HepG2 (cell line): ENCODE measurements around the gene LIMS2. TPM values are rescaled to one million over a fixed set of nuclear protein-coding genes. Genes with fewer than 3 reads are reported as not detected.

ENCODE experiments used
- BCL6 ChIP-seq: IDR thresholded peaks from 2 replicates; pipeline ENCODE4 v1.6.1; 2016; ENCODE audit warnings: missing genetic modification reagents, missing compliant biosample characterization
- CC2D1A ChIP-seq: sonication (generic); formaldehyde crosslinking; IDR thresholded peaks from 2 replicates; pipeline ENCODE4 v1.8.1; 2023; ENCODE audit warnings: mild to moderate bottlenecking, missing genetic modification reagents
- CTCF ChIP-seq: sonication (generic); formaldehyde crosslinking; IDR thresholded peaks from 2 replicates; pipeline ENCODE4 v1.5.0; 2020; ENCODE audit warnings: mild to moderate bottlenecking, missing genetic modification reagents, moderate library complexity
- ETV5 ChIP-seq: IDR thresholded peaks from 2 replicates; pipeline ENCODE4 v1.6.1; 2018; ENCODE audit warnings: missing biosample characterization, missing genetic modification reagents, inconsistent platforms, borderline replicate concordance
- FOXA1 ChIP-seq, 2 experiments: fragments of 450-650 bp in 1 of 2; sonication (generic) in 1 of 2; formaldehyde crosslinking in 1 of 2; IDR thresholded peaks; 2 replicates each; pipeline versions ENCODE4 v1.4.0 to v1.6.1; 2016 to 2020; ENCODE audit warnings: missing genetic modification reagents in 1 of 2
- HMG20B ChIP-seq: conservative IDR thresholded peaks from 2 replicates; pipeline ENCODE4 v1.6.1; 2016; ENCODE audit warnings: missing genetic modification reagents, missing compliant biosample characterization
- HNF4G ChIP-seq, 2 experiments: sonication (generic) in 1 of 2; formaldehyde crosslinking in 1 of 2; IDR thresholded peaks; 2 replicates each; pipeline versions ENCODE4 v1.4.0 to v1.6.1; 2011 to 2020; ENCODE audit warnings: borderline replicate concordance in 2 of 2, low read depth in 2 of 2, mild to moderate bottlenecking in 2 of 2, low read length in 1 of 2, missing genetic modification reagents in 1 of 2, moderate library complexity in 1 of 2
- KDM4B ChIP-seq: sonication (generic); formaldehyde crosslinking; IDR thresholded peaks from 2 replicates; pipeline ENCODE4 v1.4.0; 2020; ENCODE audit warnings: missing genetic modification reagents
- NR1H2 ChIP-seq: sonication (generic); formaldehyde crosslinking; IDR thresholded peaks from 2 replicates; pipeline ENCODE4 v1.8.1; 2022; ENCODE audit warnings: low read depth, missing genetic modification reagents, borderline replicate concordance
- NR2C2 ChIP-seq: sonication (generic); formaldehyde crosslinking; IDR thresholded peaks from 2 replicates; pipeline ENCODE4 v1.4.0; 2020; ENCODE audit warnings: missing genetic modification reagents, mild to moderate bottlenecking, moderate library complexity, borderline replicate concordance
- SMAD9 ChIP-seq: sonication (generic); formaldehyde crosslinking; IDR thresholded peaks from 2 replicates; pipeline ENCODE4 v1.5.1; 2020; ENCODE audit warnings: mild to moderate bottlenecking, missing genetic modification reagents
- TCF7 ChIP-seq: sonication (generic); IDR thresholded peaks from 2 replicates; pipeline ENCODE4 v1.6.1; 2016; ENCODE audit warnings: antibody characterized with exemption, low read depth
- ZBTB38 ChIP-seq: sonication (generic); formaldehyde crosslinking; IDR thresholded peaks from 2 replicates; pipeline ENCODE4 v1.5.1; 2020; ENCODE audit warnings: mild to moderate bottlenecking, missing genetic modification reagents
- ZBTB39 ChIP-seq: sonication (generic); formaldehyde crosslinking; IDR thresholded peaks from 2 replicates; pipeline ENCODE4 v1.5.0; 2020; ENCODE audit warnings: missing genetic modification reagents
- ZFAT ChIP-seq: sonication (generic); formaldehyde crosslinking; conservative IDR thresholded peaks from 2 replicates; pipeline ENCODE4 v1.8.1; 2023; ENCODE audit warnings: missing genetic modification reagents, inconsistent platforms
- ZNF20 ChIP-seq: sonication (generic); formaldehyde crosslinking; IDR thresholded peaks from 2 replicates; pipeline ENCODE4 v1.4.0; 2020; ENCODE audit warnings: mild to moderate bottlenecking, moderate library complexity, missing genetic modification reagents
- ZNF292 ChIP-seq: sonication (generic); formaldehyde crosslinking; IDR thresholded peaks from 2 replicates; pipeline ENCODE4 v1.8.1; 2022; ENCODE audit warnings: mild to moderate bottlenecking, low read depth, missing genetic modification reagents, borderline replicate concordance
- polyA plus RNA-seq, 8 experiments: library from polyadenylated mRNA; depleted of rRNA in 3 of 8; stranded (reverse) in 7 of 8; unstranded in 1 of 8; fragments of >200 nt; fragmentation: Illumina TruSeq in 4 of 8; extraction: Trizol in 4 of 8; gene quantifications; 2 replicates each; pipeline versions ENCODE4 v1.2.1 to v1.2.3, GENCODE V29; 2011 to 2016; ENCODE audit warnings: low read depth in 4 of 8, missing spikeins in 1 of 8, mixed read lengths in 1 of 8; ENCODE audit not compliant: insufficient read depth in 1 of 8
- total RNA-seq, 5 experiments: library from RNA; depleted of rRNA; stranded (reverse); fragments of >200 nt; fragmentation: Illumina TruSeq; extraction: Trizol; gene quantifications; 2 replicates each; pipeline ENCODE4 v1.2.3, GENCODE V29; 2016; ENCODE audit warnings: low read depth in 1 of 5
- TF ChIP-seq, protein P1 (sequence below): sonication (generic); formaldehyde crosslinking; IDR thresholded peaks from 2 replicates; pipeline ENCODE4 v1.8.0; 2022; ENCODE audit warnings: missing genetic modification reagents, mild to moderate bottlenecking, borderline replicate concordance
- TF ChIP-seq, protein P2 (sequence below): sonication (generic); formaldehyde crosslinking; IDR thresholded peaks from 2 replicates; pipeline ENCODE4 v1.4.0; 2020; ENCODE audit warnings: mild to moderate bottlenecking, missing genetic modification reagents
- TF ChIP-seq, protein P3 (sequence below): IDR thresholded peaks from 2 replicates; pipeline ENCODE4 v1.6.1; 2016; ENCODE audit warnings: low read depth, control low read depth

Gene LIMS2
- total and polyA plus RNA-seq, 2 of the 13 experiments (the other 11 are each of a cell fraction or from before 2014, with no cell fraction given) = 1.0 to 1.9 TPM

DNA sequence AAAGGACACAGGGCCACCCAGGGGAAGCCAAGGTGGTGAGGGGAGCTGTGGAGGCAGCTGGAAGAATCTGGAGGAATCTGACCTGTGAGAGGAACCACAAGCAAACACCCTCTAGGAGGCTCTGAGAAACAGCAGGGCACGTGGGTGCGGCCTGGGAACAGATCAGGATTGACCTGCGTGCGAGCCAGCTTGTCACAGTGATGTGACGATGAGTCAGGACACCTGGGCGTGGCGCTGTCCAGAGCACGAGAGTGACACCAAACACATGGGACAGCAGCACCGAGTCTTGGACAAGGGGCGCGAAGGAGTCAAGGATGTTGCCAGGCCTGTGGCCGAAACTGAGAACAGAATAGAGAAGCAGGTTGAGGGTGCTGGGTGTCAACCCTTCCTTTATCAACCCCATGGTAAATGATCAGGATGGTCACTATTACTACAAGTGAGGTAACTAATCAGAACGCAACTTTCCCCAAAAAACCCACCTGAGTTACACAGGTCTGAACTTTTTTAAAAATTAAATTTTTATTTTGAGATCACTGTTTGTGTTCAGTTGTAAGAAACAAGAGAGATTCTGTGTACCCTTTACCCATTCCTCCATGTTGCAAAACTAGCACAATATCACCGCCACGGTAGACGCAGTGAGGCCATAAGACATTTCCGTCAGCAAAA lies 25.3 kb upstream of the LIMS2 start (continued):
- TF ChIP-seq ZBTB38 (CRISPR knock-in tag) = peak; percentile 89
- no peak for TF ChIP-seq NR1H2 (CRISPR knock-in tag)
- TF ChIP-seq BCL6 (CRISPR knock-in tag) = no peak
- no peak for TF ChIP-seq FOXA1 (IDR thresholded peaks at IDR 0.05)
- TF ChIP-seq FOXA1 (CRISPR knock-in tag; IDR thresholded peaks at IDR 0.05) = peak; percentile 53; the same call in 1 of the 2 replicates
- 0 out of 2 replicates have a peak, but pooled peaks have one; percentile 21 for TF ChIP-seq HNF4G (IDR thresholded peaks at IDR 0.05; ENCODE audit: borderline replicate concordance, low read depth, low read length)
- TF ChIP-seq HNF4G (CRISPR knock-in tag; IDR thresholded peaks at IDR 0.05; ENCODE audit: borderline replicate concordance, low read depth) = 0 out of 2 replicates have a peak, but pooled peaks have one; percentile 13
- TF ChIP-seq ZNF20 = no peak
- TF ChIP-seq KDM4B (CRISPR knock-in tag) = no peak
- no peak; the same call in 1 of the 2 replicates for TF ChIP-seq ZBTB39 (CRISPR knock-in tag)
- TF ChIP-seq, protein P1, sequence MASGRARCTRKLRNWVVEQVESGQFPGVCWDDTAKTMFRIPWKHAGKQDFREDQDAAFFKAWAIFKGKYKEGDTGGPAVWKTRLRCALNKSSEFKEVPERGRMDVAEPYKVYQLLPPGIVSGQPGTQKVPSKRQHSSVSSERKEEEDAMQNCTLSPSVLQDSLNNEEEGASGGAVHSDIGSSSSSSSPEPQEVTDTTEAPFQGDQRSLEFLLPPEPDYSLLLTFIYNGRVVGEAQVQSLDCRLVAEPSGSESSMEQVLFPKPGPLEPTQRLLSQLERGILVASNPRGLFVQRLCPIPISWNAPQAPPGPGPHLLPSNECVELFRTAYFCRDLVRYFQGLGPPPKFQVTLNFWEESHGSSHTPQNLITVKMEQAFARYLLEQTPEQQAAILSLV (CRISPR knock-in tag) = 0 out of 2 replicates have a peak, but pooled peaks have one; percentile 3
- TF ChIP-seq, protein P2, sequence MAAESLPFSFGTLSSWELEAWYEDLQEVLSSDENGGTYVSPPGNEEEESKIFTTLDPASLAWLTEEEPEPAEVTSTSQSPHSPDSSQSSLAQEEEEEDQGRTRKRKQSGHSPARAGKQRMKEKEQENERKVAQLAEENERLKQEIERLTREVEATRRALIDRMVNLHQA = no peak
- TF ChIP-seq CTCF = peak; percentile 58
- TF ChIP-seq TCF7 = no peak
- TF ChIP-seq HMG20B (CRISPR knock-in tag) = 0 out of 2 replicates have a peak, but pooled peaks have one; percentile 23
- peak; percentile 51; the same call in 1 of the 2 replicates for TF ChIP-seq ETV5 (CRISPR knock-in tag)
- TF ChIP-seq SMAD9 = no peak
- TF ChIP-seq, protein P3, sequence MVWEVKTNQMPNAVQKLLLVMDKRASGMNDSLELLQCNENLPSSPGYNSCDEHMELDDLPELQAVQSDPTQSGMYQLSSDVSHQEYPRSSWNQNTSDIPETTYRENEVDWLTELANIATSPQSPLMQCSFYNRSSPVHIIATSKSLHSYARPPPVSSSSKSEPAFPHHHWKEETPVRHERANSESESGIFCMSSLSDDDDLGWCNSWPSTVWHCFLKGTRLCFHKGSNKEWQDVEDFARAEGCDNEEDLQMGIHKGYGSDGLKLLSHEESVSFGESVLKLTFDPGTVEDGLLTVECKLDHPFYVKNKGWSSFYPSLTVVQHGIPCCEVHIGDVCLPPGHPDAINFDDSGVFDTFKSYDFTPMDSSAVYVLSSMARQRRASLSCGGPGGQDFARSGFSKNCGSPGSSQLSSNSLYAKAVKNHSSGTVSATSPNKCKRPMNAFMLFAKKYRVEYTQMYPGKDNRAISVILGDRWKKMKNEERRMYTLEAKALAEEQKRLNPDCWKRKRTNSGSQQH (CRISPR knock-in tag) = peak; percentile 73; the same call in 1 of the 2 replicates
- no peak for TF ChIP-seq CC2D1A (CRISPR knock-in tag)
- TF ChIP-seq ZNF292 (CRISPR knock-in tag) = 0 out of 2 replicates have a peak, but pooled peaks have one; percentile 49
- no peak for TF ChIP-seq ZFAT (CRISPR knock-in tag)
- TF ChIP-seq NR2C2 (CRISPR knock-in tag) = 0 out of 2 replicates have a peak, but pooled peaks have one; percentile 16
